Fibroblast of lung (primary cell): ENCODE data around the gene SDE2. TPM values are rescaled to one million over a fixed set of nuclear protein-coding genes. Genes with fewer than 3 reads are reported as not detected.
A peak's percentile ranks its signal among the peaks of the same experiment; 100 is the strongest.
"Not testable (repeated sequence)": the region's sequence is repeated elsewhere in the genome, so short reads cannot be mapped to it uniquely, and the experiment has no call there.

Experiments
- DNase-seq, 2 donors: peaks; one replicate each; pipeline versions ENCODE4 v3.0.0 to v3.0.0-alpha.2; 2010; ENCODE audit warnings: low read depth in 2 of 2
- H2AFZ ChIP-seq: 2 replicates; pipeline ENCODE4 v1.5.1; 2012; ENCODE audit warnings: low read length, control low read depth, inconsistent platforms
- H3K27ac ChIP-seq: 2 replicates; pipeline ENCODE4 v1.5.1; 2011; ENCODE audit warnings: low read length, control low read depth; ENCODE audit not compliant: insufficient read depth
- H3K27me3 ChIP-seq: 2 replicates; pipeline ENCODE4 v1.5.1; 2011; ENCODE audit warnings: mild to moderate bottlenecking, low read length; ENCODE audit not compliant: control insufficient read depth, insufficient read depth
- H3K36me3 ChIP-seq: 2 replicates; pipeline ENCODE4 v1.5.1; 2011; ENCODE audit warnings: low read length; ENCODE audit not compliant: control insufficient read depth, insufficient read depth
- H3K4me1 ChIP-seq: 2 replicates; pipeline ENCODE4 v1.5.1; 2011; ENCODE audit warnings: low read length; ENCODE audit not compliant: control insufficient read depth, insufficient read depth; ENCODE audit errors: extremely low read depth
- H3K4me2 ChIP-seq: 2 replicates; pipeline ENCODE4 v1.5.1; 2011; ENCODE audit warnings: low read length, control low read depth; ENCODE audit not compliant: insufficient read depth; ENCODE audit errors: extremely low read depth
- H3K4me3 ChIP-seq, 4 experiments: fragments of 200-600 bp in 1 of 4; sonication (generic) in 1 of 4; replicated peaks in 1 of 4; 2 replicates each; pipeline ENCODE4 v1.5.1; 2011 to 2016; ENCODE audit warnings: low read length in 4 of 4, low read depth in 3 of 4, mild to moderate bottlenecking in 3 of 4, control low read depth in 2 of 4, inconsistent platforms in 1 of 4, mixed read lengths in 1 of 4; ENCODE audit not compliant: insufficient read depth in 1 of 4; ENCODE audit errors: control extremely low read depth in 1 of 4
- H3K79me2 ChIP-seq: 2 replicates; pipeline ENCODE4 v1.5.1; 2012; ENCODE audit warnings: mild to moderate bottlenecking, low read length, inconsistent platforms; ENCODE audit not compliant: control insufficient read depth, insufficient read depth
- H3K9ac ChIP-seq: 2 replicates; pipeline ENCODE4 v1.5.1; 2011; ENCODE audit warnings: mild to moderate bottlenecking, low read length, control low read depth; ENCODE audit not compliant: insufficient read depth
- H3K9me3 ChIP-seq: 2 replicates; pipeline ENCODE4 v1.5.1; 2012; ENCODE audit warnings: low read depth, low read length; ENCODE audit not compliant: control insufficient read depth, insufficient read depth
- H4K20me1 ChIP-seq: 2 replicates; pipeline ENCODE4 v1.5.1; 2011; ENCODE audit warnings: low read length; ENCODE audit not compliant: control insufficient read depth, insufficient read depth; ENCODE audit errors: extremely low read depth
- EZH2 ChIP-seq: IDR thresholded peaks from 2 replicates; pipeline ENCODE4 v1.5.1; 2012; ENCODE audit warnings: low read length, control low read depth, mild to moderate bottlenecking; ENCODE audit errors: missing control alignments
- polyA plus RNA-seq, 2 donors: library from polyadenylated mRNA; depleted of rRNA in 1 of 2; stranded (reverse) in 1 of 2; unstranded in 1 of 2; fragments of >200 nt; gene quantifications; 2 replicates each; pipeline ENCODE4 v1.2.1, GENCODE V29; 2011 to 2012; ENCODE audit warnings: missing spikeins in 1 of 2
- total RNA-seq: library from RNA; depleted of rRNA; stranded (reverse); fragments of >200 nt; gene quantifications from 2 replicates; pipeline ENCODE4 v1.2.1, GENCODE V29; 2014
- TF ChIP-seq, protein P1 (sequence below), 2 donors: IDR thresholded peaks in 1 of 2; conservative IDR thresholded peaks in 1 of 2; 1 replicate in 1 of 2; 2 replicates in 1 of 2; pipeline ENCODE4 v1.5.1; 2011 to 2012; ENCODE audit warnings: low read length in 2 of 2, control low read depth in 1 of 2, inconsistent platforms in 1 of 2, low read depth in 1 of 2, mild to moderate bottlenecking in 1 of 2

The SDE2 gene
- total and polyA plus RNA-seq, 2 donors (not counting 1 experiment from before 2014, with no cell fraction given) = 17.2 to 25.8 TPM

DNA sequence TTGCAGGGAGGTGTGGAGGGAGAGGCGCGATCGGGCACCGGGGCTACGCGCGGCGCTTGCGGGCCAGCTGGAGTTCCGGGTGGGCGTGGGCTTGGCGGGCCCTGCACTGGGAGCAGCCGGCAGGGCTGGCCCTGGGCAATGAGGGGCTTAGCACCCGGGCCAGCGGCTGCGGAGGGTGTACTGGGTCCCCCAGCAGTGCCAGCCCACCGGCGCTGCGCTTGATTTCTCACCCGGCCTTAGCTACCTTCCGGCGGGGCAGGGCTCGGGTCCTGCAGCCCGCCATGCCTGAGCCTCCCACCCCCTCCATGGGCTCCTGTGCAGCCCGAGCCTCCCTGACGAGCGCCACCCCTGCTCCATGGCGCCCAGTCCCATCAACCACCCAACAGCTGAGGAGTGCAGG, 29.4 kb downstream of the SDE2 start:
- H3K4me2 ChIP-seq, DNase-seq, H3K27me3 ChIP-seq, H3K4me3 ChIP-seq, H3K9me3 ChIP-seq, H3K79me2 ChIP-seq, H3K9ac ChIP-seq, H3K4me1 ChIP-seq, H2AFZ ChIP-seq, H3K27ac ChIP-seq, H3K36me3 ChIP-seq, H4K20me1 ChIP-seq: not testable (repeated sequence)

DNA sequence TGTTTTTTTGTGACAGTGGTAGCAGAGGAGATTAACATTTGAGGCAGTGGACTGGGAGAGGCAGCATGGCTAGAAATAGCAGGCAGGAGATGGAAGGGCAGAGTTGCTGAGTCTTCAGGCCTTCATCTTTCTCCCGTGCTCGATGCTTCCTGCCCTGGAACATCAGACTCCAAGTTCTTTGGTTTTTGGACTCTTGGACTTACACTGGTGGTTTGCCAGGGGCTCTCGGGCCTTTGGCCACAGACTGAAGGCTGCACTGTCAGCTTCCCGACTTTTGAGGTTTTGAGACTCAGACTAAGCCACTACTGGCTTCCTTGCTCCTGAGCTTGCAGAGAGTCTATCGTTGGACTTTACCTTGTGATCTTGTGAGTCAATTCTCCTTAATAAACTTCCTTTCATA, 33.9 kb downstream of the SDE2 start:
- Histone ChIP-seq H2AFZ (no peak overlapping the region), H3K9me3 (no peaks in the 10 kb centered on the region)

DNA sequence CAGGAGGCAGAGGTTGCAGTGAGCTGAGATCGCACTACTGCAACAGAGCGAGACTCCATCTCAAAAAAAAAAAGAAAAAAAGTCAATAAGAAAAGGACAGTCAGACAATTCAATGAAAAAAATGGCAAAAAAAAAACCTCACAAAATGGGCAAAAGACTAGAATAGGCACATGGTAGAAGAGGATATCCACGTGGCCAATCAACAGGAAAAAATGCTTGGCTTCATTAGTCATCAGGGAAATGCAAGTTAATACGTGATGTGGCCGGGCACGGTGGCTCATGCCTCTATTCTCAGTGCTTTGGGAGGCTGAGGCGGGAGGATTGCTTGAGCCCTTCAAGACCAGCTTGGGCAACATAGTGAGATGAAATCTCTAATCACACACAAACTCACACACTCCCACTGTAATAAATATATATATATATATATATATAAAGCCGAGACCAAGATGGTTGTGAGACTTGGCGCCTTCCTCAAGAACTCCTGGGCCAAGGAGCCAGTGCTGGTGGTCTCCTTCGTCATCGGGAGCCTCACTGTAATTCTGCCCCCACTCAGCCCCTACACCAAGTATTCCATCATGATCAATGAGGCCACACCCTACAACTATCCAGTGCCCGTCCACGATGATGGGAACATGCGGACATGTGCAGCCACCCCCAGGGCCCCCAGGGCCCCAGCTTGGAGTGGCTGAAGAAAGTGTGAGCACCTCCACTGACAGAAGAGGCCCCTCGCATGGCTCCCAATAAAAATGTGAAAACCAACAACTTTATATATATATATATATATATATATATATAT, 35.2 kb downstream of the SDE2 start:
- no peak overlapping the region for H3K4me3 ChIP-seq
- no peak overlapping the region for H3K9ac ChIP-seq
- no peaks in the 10 kb centered on the region for H3K36me3 ChIP-seq
- H2AFZ ChIP-seq = no peak overlapping the region
- peak in 1 of 2 donors; percentile 17 for DNase-seq
- H3K4me2 ChIP-seq = no peak overlapping the region
- H3K9me3 ChIP-seq = no peaks in the 10 kb centered on the region
- no peaks in the 10 kb centered on the region for H3K4me1 ChIP-seq
- no peak overlapping the region for H3K27ac ChIP-seq
- no peak for TF ChIP-seq EZH2
- H3K27me3 ChIP-seq = no peaks in the 10 kb centered on the region
- H3K79me2 ChIP-seq = no peaks in the 10 kb centered on the region
- no peaks in the 10 kb centered on the region for H4K20me1 ChIP-seq

More for the DNA sequence above, 33.9 kb downstream of the SDE2 start:
- DNase-seq = no peak
- no peak overlapping the region for H3K4me3 ChIP-seq
- TF ChIP-seq EZH2 = no peak
- TF ChIP-seq, protein P1, sequence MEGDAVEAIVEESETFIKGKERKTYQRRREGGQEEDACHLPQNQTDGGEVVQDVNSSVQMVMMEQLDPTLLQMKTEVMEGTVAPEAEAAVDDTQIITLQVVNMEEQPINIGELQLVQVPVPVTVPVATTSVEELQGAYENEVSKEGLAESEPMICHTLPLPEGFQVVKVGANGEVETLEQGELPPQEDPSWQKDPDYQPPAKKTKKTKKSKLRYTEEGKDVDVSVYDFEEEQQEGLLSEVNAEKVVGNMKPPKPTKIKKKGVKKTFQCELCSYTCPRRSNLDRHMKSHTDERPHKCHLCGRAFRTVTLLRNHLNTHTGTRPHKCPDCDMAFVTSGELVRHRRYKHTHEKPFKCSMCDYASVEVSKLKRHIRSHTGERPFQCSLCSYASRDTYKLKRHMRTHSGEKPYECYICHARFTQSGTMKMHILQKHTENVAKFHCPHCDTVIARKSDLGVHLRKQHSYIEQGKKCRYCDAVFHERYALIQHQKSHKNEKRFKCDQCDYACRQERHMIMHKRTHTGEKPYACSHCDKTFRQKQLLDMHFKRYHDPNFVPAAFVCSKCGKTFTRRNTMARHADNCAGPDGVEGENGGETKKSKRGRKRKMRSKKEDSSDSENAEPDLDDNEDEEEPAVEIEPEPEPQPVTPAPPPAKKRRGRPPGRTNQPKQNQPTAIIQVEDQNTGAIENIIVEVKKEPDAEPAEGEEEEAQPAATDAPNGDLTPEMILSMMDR (conservative IDR thresholded peaks at IDR 0.05 in 1 of 2, IDR thresholded peaks at IDR 0.05 in 1 of 2; ENCODE audit: low read depth in 1 of 2, low read length in 2 of 2) = no peak
- H3K79me2 ChIP-seq = no peaks in the 10 kb centered on the region
- H3K9ac ChIP-seq = no peak overlapping the region
- H3K4me2 ChIP-seq = no peak overlapping the region
- no peaks in the 10 kb centered on the region for H4K20me1 ChIP-seq
- no peaks in the 10 kb centered on the region for H3K4me1 ChIP-seq
- no peaks in the 10 kb centered on the region for H3K27me3 ChIP-seq
- H3K36me3 ChIP-seq = no peaks in the 10 kb centered on the region
- no peak overlapping the region for H3K27ac ChIP-seq

DNA sequence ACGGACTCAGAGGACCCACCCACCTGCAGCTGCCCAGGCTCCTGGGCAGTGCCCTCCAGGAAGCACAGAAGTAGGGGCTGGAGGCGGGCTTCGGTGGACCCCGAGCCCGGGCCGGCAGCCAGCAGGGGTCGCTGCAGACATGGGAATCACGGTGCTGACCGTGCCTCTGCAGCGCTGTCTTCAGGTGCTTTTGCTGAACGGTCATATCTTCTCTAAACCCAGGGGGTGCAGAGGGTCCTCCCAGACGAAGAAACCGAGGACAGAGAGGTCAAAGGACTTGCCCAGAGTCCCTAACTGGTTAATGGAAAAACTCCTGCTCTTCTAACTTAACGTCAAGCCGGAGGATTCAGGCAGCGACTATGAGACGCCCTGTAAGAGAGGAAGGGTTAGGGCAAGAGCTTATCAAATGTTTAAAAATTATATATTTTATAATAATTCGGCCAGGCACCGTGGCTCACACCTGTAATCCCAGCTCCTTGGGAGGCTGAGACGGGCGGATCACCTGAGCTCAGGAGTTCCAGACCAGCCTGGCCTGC, 36.6 kb downstream of the SDE2 start:
- Histone ChIP-seq H3K79me2 (no peaks in the 10 kb centered on the region), H3K4me3 (no peak overlapping the region), H3K9ac (no peak overlapping the region), H3K36me3 (no peaks in the 10 kb centered on the region), H3K9me3 (no peaks in the 10 kb centered on the region), H3K27ac (no peak overlapping the region), H3K4me1 (no peaks in the 10 kb centered on the region), H3K4me2 (no peak overlapping the region), H4K20me1 (no peaks in the 10 kb centered on the region), H2AFZ (no peak overlapping the region), H3K27me3 (no peaks in the 10 kb centered on the region)
- DNase-seq = peak in 1 of 2 donors; percentile 15
- TF ChIP-seq EZH2 = no peak
- TF ChIP-seq, protein P1 (conservative IDR thresholded peaks at IDR 0.05 in 1 of 2, IDR thresholded peaks at IDR 0.05 in 1 of 2; ENCODE audit: low read depth in 1 of 2, low read length in 2 of 2) = peak in 1 of 2 donors; percentile 57
